A549 (cell line): ENCODE measurements around the gene MRPL36.

Experiments used
- CBX2 ChIP-seq: fragments of 200-600 bp; sonication (generic); IDR thresholded peaks from 2 replicates; pipeline ENCODE4 v1.6.1; 2016; ENCODE audit warnings: low read depth, mild to moderate bottlenecking, borderline replicate concordance
- CTCF ChIP-seq: fragments of >200 bp; sonication (Bioruptor Twin); formaldehyde crosslinking; IDR thresholded peaks from 3 replicates; pipeline ENCODE4 v1.5.1; 2016
- HDAC2 ChIP-seq: fragments of 200-600 bp; sonication (generic); IDR thresholded peaks from 2 replicates; pipeline ENCODE4 v1.6.1; 2016
- JUN ChIP-seq, 2 experiments: fragments of >200 bp; sonication (Bioruptor Twin); formaldehyde crosslinking; IDR thresholded peaks; 2 replicates in 1 of 2; 3 replicates in 1 of 2; pipeline ENCODE4 v1.6.1; 2016 to 2017
- MAX ChIP-seq: IDR thresholded peaks from 2 replicates; pipeline ENCODE4 v1.6.1; 2012
- POLR2A ChIP-seq: IDR thresholded peaks from 2 replicates; pipeline ENCODE4 v1.6.1; 2012; ENCODE audit warnings: mild to moderate bottlenecking, low read length
- REST ChIP-seq: fragments of 200-600 bp; sonication (generic); IDR thresholded peaks from 2 replicates; pipeline ENCODE4 v1.6.1; 2016; ENCODE audit warnings: antibody characterized with exemption, mild to moderate bottlenecking, moderate library complexity
- USF2 ChIP-seq: fragments of 450-650 bp; IDR thresholded peaks from 2 replicates; pipeline ENCODE4 v1.6.1; 2014; ENCODE audit warnings: antibody characterized with exemption
- ZFP36 ChIP-seq: fragments of 450-650 bp; IDR thresholded peaks from 2 replicates; pipeline ENCODE4 v1.6.1; 2014; ENCODE audit warnings: borderline replicate concordance; ENCODE audit not compliant: partially characterized antibody

- TF ChIP-seq USF2 (no peak), CBX2 (no peak), POLR2A (no peak), MAX (no peak), CTCF (no peak), ZFP36 (no peak), HDAC2 (no peak), JUN (IDR thresholded peaks at IDR 0.05) (no peak), REST (no peak)
Observed at GRCh38 chr5:1806199-1806598, 6.6 kb upstream of the MRPL36 start.
